ENCODE measurements around the gene GAS7.

Gene GAS7

GRCh38 chr17:9982159-9982558 lies 216.2 kb downstream of the GAS7 start:
- no peaks in the 10 kb centered on the region for H3K9me3 Mint-ChIP-seq
- H3K27ac Mint-ChIP-seq: peak overlapping the region in 1 of 2 donors; percentile 80
- no peak overlapping the region for H3K4me3 Mint-ChIP-seq
- DNase-seq (no peak), ATAC-seq (no peak)
- H3K27me3 Mint-ChIP-seq: no peaks in the 10 kb centered on the region
- peaks cover 4% of the 10 kb centered on the region for H3K4me1 Mint-ChIP-seq

GRCh38 chr17:9981344-9981915 lies 217.0 kb downstream of the GAS7 start:
- H3K4me3 Mint-ChIP-seq: no peak overlapping the region
- H3K4me1 Mint-ChIP-seq: peaks cover 6% of the 10 kb centered on the region
- peak overlapping the region in 1 of 2 donors; percentile 15 for H3K27ac Mint-ChIP-seq
- no peaks in the 10 kb centered on the region for H3K27me3 Mint-ChIP-seq
- no peaks in the 10 kb centered on the region for H3K9me3 Mint-ChIP-seq
- no peak for ATAC-seq
- no peak for DNase-seq

- H3K4me1 Mint-ChIP-seq: peaks cover 6% of the 10 kb centered on the region
- H3K27ac Mint-ChIP-seq: no peak overlapping the region
- H3K9me3 Mint-ChIP-seq: no peaks in the 10 kb centered on the region
- DNase-seq (no peak), ATAC-seq (no peak)
- no peak overlapping the region for H3K4me3 Mint-ChIP-seq
- no peaks in the 10 kb centered on the region for H3K27me3 Mint-ChIP-seq
Measured at GRCh38 chr17:9979463-9979995, 218.9 kb downstream of the GAS7 start.

GRCh38 chr17:9977180-9977575 lies 221.2 kb downstream of the GAS7 start:
- Mint-ChIP-seq H3K9me3 (no peaks in the 10 kb centered on the region), H3K4me3 (no peak overlapping the region)

GRCh38 chr17:9976283-9977179 lies 221.9 kb downstream of the GAS7 start:
- H3K9me3 Mint-ChIP-seq: no peaks in the 10 kb centered on the region
- peaks cover 6% of the 10 kb centered on the region for H3K4me1 Mint-ChIP-seq
- ATAC-seq: no peak

More at GRCh38 chr17:9977180-9977575, 221.2 kb downstream of the GAS7 start:
- Mint-ChIP-seq H3K27me3 (no peaks in the 10 kb centered on the region), H3K4me1 (peaks cover 6% of the 10 kb centered on the region), H3K27ac (peak overlapping the region in 1 of 2 donors; percentile 28)
- DNase-seq: no peak
- ATAC-seq: peak; percentile 43

GRCh38 chr17:9974448-9975381 lies 223.7 kb downstream of the GAS7 start:
- peak overlapping the region in 1 of 2 donors; percentile 16 for H3K27ac Mint-ChIP-seq
- H3K9me3 Mint-ChIP-seq: no peaks in the 10 kb centered on the region
- H3K4me1 Mint-ChIP-seq: peaks cover 6% of the 10 kb centered on the region
- ATAC-seq: no peak
- H3K27me3 Mint-ChIP-seq: no peaks in the 10 kb centered on the region
- DNase-seq: no peak
- no peak overlapping the region for H3K4me3 Mint-ChIP-seq

More at GRCh38 chr17:9976283-9977179, 221.9 kb downstream of the GAS7 start:
- no peak for DNase-seq
- Mint-ChIP-seq H3K27me3 (no peaks in the 10 kb centered on the region), H3K27ac (no peak overlapping the region), H3K4me3 (no peak overlapping the region)

GRCh38 chr17:9973669-9974447 lies 224.5 kb downstream of the GAS7 start:
- no peak for DNase-seq
- no peak for ATAC-seq
- Mint-ChIP-seq H3K27ac (no peak overlapping the region), H3K9me3 (no peaks in the 10 kb centered on the region), H3K4me1 (peaks cover 6% of the 10 kb centered on the region), H3K4me3 (no peak overlapping the region), H3K27me3 (no peaks in the 10 kb centered on the region)

- Mint-ChIP-seq H3K27me3 (no peaks in the 10 kb centered on the region), H3K9me3 (no peaks in the 10 kb centered on the region), H3K4me3 (no peak overlapping the region), H3K27ac (peak overlapping the region; percentile 6 to 74), H3K4me1 (peaks cover under 1% of the 10 kb centered on the region)
- DNase-seq (no peak), ATAC-seq (no peak)
Measured at GRCh38 chr17:9971991-9972390, 226.4 kb downstream of the GAS7 start.

GRCh38 chr17:9969301-9969935 lies 229.0 kb downstream of the GAS7 start:
- Mint-ChIP-seq H3K27ac (no peak overlapping the region), H3K9me3 (no peaks in the 10 kb centered on the region), H3K4me3 (no peak overlapping the region), H3K27me3 (no peaks in the 10 kb centered on the region), H3K4me1 (no peaks in the 10 kb centered on the region)
- no peak for DNase-seq
- ATAC-seq: no peak

GRCh38 chr17:9968881-9969280 lies 229.5 kb downstream of the GAS7 start:
- ATAC-seq (no peak), DNase-seq (no peak)
- Mint-ChIP-seq H3K9me3 (no peaks in the 10 kb centered on the region), H3K4me1 (no peaks in the 10 kb centered on the region), H3K4me3 (no peak overlapping the region), H3K27me3 (no peaks in the 10 kb centered on the region), H3K27ac (no peak overlapping the region)

- Mint-ChIP-seq H3K27ac (no peak overlapping the region), H3K4me3 (no peak overlapping the region), H3K9me3 (no peaks in the 10 kb centered on the region), H3K4me1 (no peaks in the 10 kb centered on the region), H3K27me3 (no peaks in the 10 kb centered on the region)
- DNase-seq: no peak
- no peak for ATAC-seq
Measured at GRCh38 chr17:9968008-9968407, 230.4 kb downstream of the GAS7 start.

GRCh38 chr17:9959377-9959981 lies 238.9 kb downstream of the GAS7 start:
- DNase-seq (peak; percentile 24 to 32), ATAC-seq (no peak)
- Mint-ChIP-seq H3K9me3 (no peaks in the 10 kb centered on the region), H3K4me3 (no peak overlapping the region), H3K27ac (no peak overlapping the region), H3K27me3 (peaks cover 15% of the 10 kb centered on the region), H3K4me1 (no peaks in the 10 kb centered on the region)

- DNase-seq (no peak), ATAC-seq (no peak)
- H3K4me1 Mint-ChIP-seq: no peaks in the 10 kb centered on the region
- no peak overlapping the region for H3K27ac Mint-ChIP-seq
- no peak overlapping the region for H3K4me3 Mint-ChIP-seq
- H3K27me3 Mint-ChIP-seq: peaks cover 15% of the 10 kb centered on the region
- H3K9me3 Mint-ChIP-seq: no peaks in the 10 kb centered on the region
Measured at GRCh38 chr17:9958586-9959281, 239.7 kb downstream of the GAS7 start.

Data from stimulated activated naive CD8-positive, alpha-beta T cell treated with anti-CD3 and anti-CD28 coated beads, Interleukin-15, amount 100 ng/mL, for 72 hours (primary cell).